Measurements from ENCODE around the gene DPH1.
"Not testable (repeated sequence)": the region's sequence is repeated elsewhere in the genome, so short reads cannot be mapped to it uniquely, and the experiment has no call there.

The DPH1 gene

DNA sequence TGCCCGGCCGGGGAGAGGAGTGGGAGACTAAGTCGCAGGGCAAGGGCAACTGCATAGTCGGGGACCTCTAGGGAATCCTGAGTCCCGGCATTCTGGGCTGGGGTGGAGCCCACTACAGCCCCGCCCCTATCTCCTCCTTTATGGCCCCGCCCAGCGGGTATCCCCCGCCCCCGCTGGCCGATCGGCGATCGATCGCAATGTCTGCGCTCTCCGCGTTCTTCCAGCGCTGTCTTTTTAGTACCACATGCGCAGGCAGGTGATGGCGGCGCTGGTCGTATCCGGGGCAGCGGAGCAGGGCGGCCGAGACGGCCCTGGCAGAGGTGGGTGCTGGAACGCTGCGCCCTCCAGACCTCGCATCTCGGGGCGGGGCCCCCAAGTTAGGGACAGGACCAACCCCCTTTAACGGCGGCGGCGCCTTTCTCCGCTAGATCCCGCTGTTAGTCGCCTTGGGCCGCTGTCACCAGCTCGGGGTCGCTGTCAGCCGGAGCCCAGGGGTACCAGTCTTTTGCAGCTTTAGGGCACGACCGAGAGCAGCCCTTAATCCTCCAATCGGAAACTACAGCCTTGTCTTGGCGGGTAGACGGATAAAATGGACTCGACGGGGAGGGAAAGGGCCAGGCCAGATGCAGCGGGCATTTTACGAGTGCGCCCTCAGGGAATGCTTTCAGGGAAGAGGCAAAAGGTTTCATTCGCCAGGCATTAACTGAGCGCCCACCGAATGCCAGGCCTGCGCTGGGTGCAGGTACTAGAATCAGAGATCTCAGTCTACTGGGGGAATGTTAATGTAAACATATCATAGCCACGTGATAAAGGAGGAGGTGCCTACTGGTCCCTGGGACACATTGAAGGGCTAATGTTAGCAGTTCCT lies at the start of gene DPH1:
DPH1 (plus strand) TSS at position 243 of the 868 bp plus-strand sequence; CDS start at position 260, 17 bp downstream.
- DNase-seq: peak; percentile 63 to 74 (median 70)

DNA sequence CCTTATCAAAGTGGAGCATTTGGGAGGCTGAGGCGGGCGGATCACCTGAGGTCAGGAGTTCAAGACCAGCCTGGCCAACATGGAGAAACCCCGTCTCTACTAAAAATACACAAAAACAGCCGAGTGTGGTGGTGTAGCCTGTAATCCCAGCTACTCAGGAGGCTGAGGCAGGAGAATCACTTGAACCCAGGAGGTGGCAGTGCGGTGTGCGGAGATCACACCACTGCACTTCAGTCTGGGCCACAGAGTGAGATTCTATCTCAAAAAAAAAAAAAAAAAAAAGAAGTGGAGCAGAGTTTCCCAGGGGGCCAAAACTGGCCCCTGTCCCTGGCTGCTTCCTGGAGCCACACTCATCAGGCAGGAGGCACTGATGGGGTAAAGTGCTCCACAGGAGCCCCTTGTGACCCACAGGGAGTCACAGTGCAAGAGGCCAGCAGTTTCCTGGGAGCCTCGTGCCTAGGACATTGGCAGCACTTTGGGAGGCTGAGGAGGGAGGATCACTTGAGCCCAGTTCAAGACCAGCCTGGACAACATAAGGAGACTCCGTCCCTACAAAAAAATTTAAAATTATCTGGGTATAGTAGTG lies 49.2 kb upstream of the DPH1 start:
- DNase-seq: no peak

DNA sequence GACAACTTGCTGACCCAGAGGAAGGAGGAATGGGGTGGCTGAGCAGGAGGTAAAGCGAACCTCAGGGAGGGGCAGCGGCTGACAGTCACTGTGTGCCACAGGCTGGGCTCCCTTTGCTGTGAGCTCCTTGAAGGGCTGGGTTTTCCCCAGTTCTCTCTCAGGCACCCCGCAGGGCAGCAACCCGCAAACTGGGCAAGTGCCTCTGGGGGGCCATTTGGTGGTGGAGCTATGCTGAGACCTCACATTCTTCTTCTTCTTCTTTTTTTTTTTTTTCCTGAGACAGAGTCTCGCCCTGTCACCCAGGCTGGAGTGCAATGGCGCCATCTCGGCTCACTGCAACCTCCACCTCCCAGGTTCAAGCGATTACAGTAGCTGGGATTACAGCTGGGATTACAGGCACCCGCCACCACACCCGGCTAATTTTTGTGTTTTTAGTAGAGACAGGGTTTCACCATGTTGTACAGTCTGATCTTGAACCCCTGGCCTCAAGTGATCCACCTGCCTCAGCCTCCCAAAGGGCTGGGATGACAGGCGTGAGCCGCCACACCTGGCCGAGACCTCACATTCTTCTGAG lies 47.1 kb upstream of the DPH1 start:
- DNase-seq: not testable (repeated sequence)

DNA sequence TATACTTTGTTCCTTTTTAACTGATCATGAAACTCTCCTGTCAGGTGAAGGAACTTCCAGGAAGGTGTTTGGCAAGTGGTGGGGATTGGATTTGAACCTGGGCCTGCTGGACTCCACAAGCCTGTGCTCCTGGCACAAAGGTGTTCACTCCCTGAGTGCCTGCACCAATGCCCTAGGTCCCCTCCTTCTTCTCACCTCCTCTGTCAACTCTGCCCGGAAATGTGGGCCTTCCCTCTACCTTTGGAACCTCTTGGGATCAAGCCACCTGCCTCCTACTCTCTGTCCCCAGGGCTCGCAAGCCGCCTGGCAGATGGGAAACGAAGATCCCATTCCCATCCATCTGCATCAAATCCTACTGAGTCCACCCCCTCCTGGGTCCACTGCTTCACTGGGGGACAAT lies 44.9 kb upstream of the DPH1 start:
- DNase-seq: no peak

DNA sequence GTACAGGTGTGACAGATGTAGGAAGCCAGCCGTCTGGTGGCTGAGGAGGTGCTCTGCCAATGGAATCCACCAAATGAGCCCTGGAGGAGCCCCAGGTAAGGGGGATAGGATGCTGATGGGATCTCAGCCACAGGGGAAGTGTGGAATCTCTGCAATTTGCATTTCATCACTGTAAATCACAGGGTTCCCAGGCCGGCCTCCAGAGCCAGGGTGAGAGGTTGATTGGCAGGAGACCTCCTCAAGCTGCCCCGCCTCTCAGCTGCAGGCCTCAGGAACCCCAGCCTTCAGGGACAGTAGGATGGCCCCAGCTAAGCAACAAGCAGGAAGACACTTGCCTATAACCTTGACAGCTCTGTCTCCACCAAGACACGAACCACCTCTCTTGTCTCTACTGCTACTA lies 44.3 kb upstream of the DPH1 start:
- no peak for DNase-seq

DNA sequence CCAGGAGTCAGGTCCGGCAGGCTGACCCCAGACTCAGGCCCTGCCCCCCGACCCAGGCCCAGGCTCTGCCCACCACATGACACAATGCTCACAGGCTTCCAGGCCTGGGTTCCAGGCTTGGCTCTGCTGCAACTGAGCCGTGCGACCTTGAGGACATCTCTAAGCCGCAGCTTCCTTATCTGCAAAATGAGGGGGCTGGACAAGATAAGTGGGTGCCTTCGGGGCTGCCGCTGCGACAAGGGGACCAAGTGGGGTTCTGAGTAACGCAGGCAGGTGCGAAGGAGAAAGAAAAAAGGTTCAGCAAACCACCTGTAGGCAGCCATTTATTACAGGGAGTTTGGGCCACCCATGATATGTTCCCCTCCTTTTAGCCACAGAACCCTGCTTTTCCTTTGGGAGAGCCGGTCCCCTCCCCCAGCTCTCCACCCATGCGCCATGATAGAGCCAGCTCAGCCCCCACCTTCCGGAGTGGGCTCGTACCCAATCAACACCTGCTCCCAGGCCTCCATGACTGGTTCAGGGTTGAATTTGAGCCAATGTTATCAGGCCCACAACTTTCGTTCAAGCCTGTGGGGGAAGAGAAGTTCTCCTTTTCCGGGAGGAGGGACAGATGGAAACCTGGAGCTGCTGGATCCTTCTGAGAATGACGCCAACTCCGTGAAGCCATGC lies 43.0 kb upstream of the DPH1 start:
- no peak for DNase-seq

DNA sequence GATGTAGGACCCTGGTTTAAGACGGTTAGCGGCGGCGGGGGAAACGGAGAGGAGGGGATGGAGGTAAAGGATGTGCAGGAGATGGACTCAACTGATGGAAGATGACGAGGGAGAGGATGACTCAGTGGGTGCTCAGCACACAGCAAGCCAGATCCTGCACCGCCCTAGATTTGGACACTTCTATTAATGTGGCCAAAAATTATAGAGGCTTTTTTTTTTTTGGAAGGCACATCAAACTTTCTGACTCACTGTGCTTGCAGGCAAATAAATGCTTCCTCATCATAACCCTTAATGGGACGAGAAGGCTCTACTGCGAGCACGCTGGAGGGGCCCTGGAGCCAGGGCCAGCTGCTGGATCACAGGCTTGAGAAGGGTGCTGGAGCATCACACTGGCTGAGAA lies 40.8 kb upstream of the DPH1 start:
- DNase-seq: no peak

DNA sequence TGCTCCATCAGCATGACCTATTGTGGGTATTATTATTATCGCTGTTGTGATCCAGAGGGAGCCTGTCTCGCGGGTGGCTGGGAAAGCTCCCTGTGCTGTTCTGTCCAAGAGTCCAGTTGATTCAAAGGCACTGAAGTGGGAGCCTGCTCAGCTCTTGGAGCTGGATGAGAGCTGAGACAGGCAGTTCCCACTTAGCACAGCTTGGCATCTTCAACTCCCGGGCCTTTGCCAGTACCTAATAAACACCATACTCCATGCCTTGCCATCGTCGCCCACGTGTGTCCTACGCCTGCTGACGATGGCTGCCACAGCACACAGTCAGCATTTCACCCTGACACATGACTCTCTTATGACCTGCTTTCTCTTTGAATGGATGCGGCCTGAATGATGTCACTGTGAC lies 37.4 kb upstream of the DPH1 start:
- DNase-seq: no peak

DNA sequence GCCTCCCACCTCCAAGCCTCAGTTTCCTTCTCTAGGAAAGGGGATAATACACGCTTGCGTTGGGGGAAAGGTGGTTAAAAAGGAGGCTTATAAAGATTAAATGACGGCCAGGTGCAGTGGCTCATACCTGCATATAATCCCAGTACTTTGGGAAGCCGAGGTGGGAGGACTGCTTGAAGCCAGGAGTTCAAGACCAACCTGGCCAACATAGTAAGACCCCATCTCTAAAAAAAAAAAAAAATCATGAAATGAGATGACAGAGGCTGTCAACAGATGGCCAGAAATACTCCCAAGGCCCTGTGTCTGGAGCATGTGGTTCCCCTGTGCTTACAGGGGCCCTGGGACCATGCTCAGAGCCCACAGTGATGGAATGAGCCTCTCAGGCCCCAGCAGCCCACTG lies 35.2 kb upstream of the DPH1 start:
- DNase-seq: no peak

DNA sequence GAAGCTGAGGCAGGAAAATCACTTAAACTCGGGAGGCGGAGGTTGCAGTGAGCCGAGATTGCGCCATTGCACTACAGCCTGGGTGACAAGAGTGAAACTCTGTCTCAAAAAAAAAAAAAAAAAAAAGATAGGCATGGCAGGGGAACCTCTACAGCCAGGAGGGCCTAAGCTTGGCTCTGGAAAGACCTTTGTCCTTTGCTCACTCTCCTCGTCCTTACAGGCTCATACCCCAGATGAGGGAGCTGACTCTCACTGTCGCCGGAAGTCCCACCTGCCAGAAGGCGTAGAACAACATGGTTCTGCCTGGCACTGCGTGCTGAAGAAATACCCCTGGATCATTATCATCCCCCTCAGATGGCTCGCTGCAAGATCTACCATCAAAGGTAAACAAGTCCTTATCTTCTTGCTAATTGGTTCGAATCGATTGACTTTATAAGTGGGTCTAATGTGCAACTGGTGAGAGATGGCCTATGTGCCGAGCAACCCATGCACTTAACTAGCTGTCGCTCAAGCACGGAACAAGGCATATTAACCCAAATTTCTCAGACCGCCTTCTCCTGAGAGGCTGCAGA lies 34.5 kb upstream of the DPH1 start:
- DNase-seq: no peak

DNA sequence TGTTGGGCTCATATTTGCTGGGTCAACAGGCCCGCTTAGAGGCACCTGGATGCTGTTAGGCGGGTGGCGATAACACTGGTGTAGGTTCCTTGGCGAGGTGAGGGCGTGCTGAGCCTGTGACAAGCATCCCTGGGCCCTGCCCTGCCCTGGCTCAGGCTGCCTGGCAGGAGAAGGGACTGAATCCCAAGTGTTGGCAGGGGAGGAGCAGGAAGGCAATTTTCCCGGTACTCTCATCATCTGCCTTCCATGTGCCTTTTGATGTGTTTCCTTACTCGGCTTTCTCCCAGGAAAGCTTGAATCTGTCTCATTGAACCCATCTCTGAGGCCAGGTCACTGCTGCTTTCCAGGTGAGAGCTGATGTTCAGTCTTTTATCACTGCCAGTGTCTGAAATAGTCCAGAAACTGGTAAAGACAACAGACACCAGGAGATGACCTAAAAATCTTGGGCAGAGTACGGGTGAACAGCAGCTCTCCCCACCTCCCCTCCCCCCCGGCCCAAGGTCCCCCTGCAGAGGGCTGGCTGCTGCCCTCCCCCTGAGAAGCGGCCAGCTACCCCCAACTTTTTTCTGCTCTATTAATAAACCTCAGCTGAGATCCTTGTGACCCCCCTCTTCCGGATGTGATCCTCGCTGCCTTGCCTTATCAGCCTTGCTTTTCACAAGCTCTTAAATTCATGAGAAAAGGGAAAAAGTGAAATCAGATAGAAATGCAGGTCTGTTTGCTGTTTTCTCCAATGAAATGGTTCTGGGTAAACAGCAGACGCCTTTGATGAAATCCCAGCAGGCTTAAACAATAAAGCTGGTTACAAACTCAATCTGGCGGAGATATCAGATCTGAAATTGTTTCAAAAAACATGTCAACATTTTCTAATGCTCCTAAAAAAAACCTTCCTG lies 33.8 kb upstream of the DPH1 start:
- DNase-seq: no peak

DNA sequence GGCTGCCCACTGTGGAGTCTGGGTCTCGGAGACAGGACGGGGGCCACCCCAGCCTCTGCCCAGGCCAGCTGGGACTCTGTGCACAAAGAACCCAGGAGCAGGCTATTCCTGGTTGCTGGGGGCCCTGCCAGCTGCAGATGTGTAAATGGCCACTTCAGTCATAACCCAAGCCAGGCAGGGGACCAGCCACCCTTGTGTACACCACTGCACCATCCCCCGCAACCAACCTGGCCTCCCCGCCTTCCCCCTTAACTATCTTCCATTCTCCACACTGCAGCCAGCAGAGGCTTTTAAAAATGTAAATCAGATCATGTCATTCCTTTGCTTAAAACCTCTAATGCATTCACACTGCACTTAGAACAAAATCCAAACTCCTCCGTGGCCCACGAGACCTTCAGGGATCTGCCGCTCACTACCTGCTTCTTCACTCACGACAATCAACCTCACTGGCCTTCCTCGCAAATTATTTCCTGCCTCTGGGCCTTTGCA lies 33.1 kb upstream of the DPH1 start:
- DNase-seq: no peak

DNA sequence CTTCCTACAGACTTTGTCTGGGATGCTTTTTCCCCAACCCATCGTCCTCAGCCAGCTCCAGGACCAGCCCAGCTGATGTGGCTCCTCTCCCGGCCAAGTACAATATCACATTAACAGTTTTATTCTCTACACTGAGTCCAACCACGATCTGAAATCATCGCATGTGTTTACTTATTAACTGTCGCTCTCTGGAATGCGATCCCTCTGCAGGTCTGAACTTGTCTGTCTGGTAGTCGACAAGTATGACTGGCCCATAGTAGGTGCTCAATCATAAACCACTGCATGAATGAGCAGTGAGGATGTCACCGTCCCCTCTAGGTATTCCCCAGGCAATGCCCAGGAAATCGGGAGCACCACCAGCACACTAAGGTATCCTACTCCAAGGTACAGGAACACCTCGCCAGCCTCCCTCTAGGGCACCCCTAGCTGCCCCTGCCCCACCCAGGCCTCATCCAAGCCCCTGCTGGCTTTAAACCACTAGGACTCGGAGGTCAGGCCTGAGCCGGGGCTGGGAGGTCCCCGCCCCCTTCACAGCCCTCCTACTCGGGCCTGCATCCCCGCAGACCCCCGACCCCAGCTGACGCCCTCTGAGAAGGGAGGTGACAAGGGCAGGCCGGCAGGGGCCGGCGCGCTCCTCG lies 32.5 kb upstream of the DPH1 start:
- DNase-seq: no peak

DNA sequence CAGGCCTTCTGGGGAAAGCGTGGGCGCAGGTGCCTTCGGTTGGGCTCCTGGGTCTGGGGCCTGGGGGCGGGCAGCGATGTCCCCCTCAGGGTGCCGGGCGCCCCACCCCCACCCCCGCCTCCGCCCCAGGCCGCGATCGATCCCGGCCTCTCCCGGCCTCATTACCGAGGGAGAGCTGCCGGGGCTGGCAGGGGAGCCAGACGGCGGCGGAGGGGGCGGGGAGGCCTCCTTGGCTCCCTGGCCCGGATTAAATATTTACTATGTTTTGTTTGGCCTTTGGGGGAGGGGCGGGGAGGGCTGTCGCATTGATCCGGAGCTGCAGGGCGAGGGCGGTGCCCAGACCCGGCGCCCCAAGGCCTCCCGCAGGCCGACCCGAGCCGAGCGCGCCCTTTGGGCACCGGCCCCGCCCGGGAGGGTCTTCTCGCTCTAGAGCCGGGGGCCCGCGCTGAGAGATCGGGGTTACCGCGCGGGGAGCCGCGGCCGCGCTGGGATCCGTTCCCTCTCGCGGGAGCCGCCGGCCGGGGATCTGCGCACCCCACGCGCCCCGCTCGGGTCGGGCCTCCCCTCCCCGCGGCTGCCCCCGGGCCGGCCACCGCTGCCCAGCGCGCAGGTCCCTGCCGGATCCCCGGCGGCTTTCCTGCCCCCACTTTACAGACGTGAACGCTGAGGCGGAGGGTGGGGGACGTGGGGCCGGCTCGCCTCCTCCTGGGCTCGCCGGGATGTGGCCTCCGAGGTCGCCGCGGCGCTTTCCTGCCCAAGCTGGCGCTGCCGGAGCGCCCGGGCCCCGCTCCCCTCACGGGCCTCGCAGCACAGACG lies 31.8 kb upstream of the DPH1 start:
- DNase-seq: no peak

DNA sequence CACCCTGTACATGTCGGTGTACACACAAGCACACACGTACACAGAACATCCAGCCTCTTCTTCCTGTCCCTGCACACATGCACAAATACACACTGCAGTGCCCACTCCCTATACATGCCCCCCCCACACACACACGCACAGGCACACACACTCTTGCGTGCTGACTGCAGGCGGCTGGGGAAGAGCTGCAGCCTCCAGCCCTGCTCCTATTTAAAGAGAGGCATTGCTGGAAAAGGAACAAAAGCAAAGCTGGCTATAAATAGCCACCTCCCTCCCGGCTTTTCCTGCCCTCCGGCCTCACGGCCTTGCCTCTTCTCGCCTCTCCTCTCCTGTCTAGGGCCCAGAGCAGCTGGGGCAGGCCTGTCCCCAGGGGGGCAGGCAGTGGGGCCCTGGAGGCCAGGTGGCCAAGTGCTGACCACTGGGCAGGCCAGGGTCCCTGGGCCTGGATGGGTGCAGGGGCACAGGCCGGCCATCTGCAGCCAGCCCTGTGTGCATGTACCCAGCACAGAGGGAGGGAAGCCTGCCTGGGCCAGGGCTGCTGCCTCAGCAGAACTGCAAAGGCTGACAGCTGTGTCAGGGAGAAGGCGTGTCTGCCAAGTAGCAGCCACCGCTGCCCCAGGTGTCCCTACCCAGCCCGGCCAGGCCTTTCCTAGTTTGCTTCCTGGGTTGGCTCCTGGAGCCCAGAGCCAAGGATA lies 30.2 kb upstream of the DPH1 start:
- no peak for DNase-seq

DNA sequence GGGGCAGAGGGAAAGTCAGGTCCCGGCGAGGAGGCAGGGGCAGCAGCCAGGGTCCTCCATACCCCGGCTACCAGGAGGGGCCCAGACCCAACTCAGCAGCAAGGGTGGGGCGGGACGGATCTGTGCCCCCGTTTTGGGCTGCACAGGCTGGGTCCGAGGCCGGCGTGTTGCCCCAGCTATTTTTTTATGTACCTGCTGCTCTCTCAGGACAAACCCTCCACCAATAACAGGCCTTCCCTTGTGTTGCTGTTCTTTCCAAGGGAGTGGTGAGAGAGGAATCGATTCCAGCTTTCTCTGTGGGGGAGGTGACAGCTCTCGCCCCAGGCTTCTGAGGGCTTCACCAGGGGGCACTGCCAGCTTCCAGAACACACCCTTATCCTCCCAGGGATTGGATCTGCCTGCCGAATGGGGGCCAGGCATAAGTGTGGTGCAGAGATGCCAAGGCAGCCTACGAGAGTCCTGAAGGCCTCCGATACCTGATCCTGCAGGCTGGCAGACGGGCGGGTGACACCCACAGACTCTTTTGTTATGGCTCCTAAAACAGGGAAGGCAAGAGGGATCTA lies 27.1 kb upstream of the DPH1 start:
- DNase-seq: no peak

DNA sequence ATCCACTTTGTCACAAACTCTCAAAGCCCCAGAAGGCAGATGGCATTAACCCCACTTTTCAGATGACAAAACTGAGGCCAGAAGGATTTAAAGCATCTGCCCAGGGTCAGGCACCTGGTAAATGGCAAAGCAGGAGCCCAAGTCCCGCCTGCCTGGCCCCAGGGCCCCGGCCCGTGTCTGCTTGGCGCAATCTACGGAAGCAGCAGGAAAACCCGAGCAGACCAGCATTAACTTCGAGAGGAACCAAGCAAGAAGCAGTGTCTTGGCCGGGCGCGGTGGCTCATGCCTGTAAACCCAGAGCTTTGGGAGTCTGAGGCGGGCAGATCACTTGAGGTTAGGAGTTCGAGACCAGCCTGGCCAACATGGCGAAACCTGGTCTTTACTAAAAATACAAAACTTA lies 26.4 kb upstream of the DPH1 start:
- no peak for DNase-seq

DNA sequence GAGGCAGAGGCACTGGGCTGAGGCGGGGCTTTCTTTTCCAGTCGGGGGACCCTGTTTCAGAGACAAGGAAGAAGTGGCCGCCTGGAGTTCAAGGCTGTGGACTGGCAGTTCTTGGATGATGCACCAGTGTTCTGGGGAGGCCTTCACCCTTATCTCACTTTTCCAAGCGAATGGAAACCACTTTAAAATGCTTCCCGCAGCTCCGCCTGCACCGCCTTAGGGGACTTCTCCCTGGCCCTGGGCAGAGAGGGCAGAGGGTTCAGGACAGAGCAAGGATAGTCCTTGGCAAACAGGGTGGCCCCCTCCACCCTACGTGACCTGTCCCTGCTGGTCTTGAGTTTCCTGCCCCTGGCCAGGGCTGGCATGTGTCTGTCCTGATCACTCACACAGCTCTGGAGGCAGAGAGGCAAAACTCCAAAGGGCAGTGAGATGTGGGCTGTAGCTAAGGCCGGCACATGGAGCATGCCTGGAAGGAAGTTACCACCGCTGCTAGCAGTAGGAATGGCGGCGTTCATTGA lies 25.5 kb upstream of the DPH1 start:
- no peak for DNase-seq

DNA sequence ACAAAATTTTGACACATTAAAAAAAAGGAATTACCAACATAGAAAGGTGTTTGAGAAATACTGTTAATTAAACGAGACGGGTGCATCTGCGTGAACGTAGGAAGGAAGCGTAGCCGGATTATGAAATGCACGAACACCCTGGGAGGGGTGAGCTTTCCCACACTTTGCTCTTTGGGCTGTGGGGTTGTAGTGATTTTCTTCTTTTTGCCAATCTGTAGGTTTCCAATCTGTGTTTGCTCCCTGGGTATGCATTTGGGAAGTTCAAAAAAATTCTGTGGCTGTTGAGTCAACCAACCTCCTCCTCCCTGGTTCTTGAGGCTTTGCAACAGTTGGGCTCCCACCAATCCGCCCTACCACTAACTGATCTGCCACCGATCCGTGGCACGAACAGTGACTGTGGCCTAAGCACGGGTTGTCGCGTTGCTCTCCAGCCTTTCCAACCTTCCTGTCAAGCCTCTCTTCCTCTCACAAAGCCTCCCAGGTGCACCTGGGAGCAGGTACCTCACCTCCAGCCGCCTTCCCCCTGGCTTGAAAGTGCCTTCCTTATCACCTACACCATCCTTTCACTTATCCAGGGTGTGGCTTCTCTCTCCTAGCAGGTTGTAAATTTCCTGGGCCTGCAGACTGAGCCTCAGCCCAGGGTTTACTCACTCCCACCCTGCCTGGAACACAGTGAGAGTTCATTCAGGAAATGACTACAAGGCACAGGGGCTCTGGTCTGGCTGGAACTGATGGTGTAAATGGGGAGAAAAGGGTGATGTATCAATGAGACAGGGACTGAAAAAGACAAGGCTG lies 21.4 kb upstream of the DPH1 start:
- no peak for DNase-seq
